Spleen (tissue), 11 donors: ENCODE measurements around the gene CTSZ. TPM values are rescaled to one million over a fixed set of nuclear protein-coding genes. Genes with fewer than 3 reads are reported as not detected.
"Not testable (repeated sequence)": the region's sequence is repeated elsewhere in the genome, so short reads cannot be mapped to it uniquely, and the experiment has no call there.

Source experiments
- DNase-seq: peaks from one replicate; pipeline ENCODE4 v3.0.0-alpha.2; 2020
- H3K27ac ChIP-seq, 8 donors: fragments of 200-600 bp; sonication (generic) in 7 of 8; 1 replicate in 4 of 8; 2 replicates in 4 of 8; pipeline versions ENCODE4 v1.5.0 to v1.8.0; 2016 to 2021; ENCODE audit warnings: inconsistent platforms in 4 of 8, mild to moderate bottlenecking in 4 of 8, moderate library complexity in 1 of 8
- H3K27me3 ChIP-seq, 7 donors: fragments of 200-600 bp; sonication (generic) in 6 of 7; replicated peaks in 1 of 7; 1 replicate in 4 of 7; 2 replicates in 3 of 7; pipeline versions ENCODE4 v1.5.0 to v1.8.0; 2016 to 2021; ENCODE audit warnings: inconsistent platforms in 3 of 7, mild to moderate bottlenecking in 1 of 7
- H3K36me3 ChIP-seq, 6 donors: fragments of 200-600 bp; sonication (generic) in 5 of 6; 1 replicate in 4 of 6; 2 replicates in 2 of 6; pipeline versions ENCODE4 v1.5.0 to v1.8.0; 2016 to 2021; ENCODE audit warnings: inconsistent platforms in 2 of 6
- H3K4me1 ChIP-seq, 6 donors: fragments of 200-600 bp; sonication (generic) in 5 of 6; 1 replicate in 3 of 6; 2 replicates in 3 of 6; pipeline versions ENCODE4 v1.5.0 to v1.8.0; 2016 to 2021; ENCODE audit warnings: inconsistent platforms in 3 of 6
- H3K4me3 ChIP-seq, 8 donors: fragments of 200-600 bp; sonication (generic) in 7 of 8; 1 replicate in 4 of 8; 2 replicates in 4 of 8; pipeline versions ENCODE4 v1.5.0 to v1.8.0; 2016 to 2021; ENCODE audit warnings: inconsistent platforms in 4 of 8, mild to moderate bottlenecking in 4 of 8, moderate library complexity in 2 of 8
- H3K9me3 ChIP-seq, 8 donors: fragments of 200-600 bp; sonication (generic) in 7 of 8; 1 replicate in 4 of 8; 2 replicates in 4 of 8; pipeline versions ENCODE4 v1.5.0 to v1.8.0; 2016 to 2021; ENCODE audit warnings: inconsistent platforms in 4 of 8
- CTCF ChIP-seq, 11 experiments: fragments of 200-600 bp in 7 of 11; fragments of 450-650 bp in 4 of 11; sonication (generic) in 4 of 11; IDR thresholded peaks in 8 of 11; conservative IDR thresholded peaks in 3 of 11; 1 replicate in 7 of 11; 2 replicates in 4 of 11; pipeline versions ENCODE4 v1.4.0 to v1.8.0; 2016 to 2021; ENCODE audit warnings: antibody characterized with exemption in 11 of 11, inconsistent platforms in 4 of 11, mild to moderate bottlenecking in 1 of 11
- POLR2A ChIP-seq, 3 donors: fragments of 450-650 bp; IDR thresholded peaks; one replicate each; pipeline ENCODE4 v1.5.1; 2017; ENCODE audit warnings: antibody characterized with exemption in 3 of 3, mild to moderate bottlenecking in 1 of 3
- POLR2AphosphoS5 ChIP-seq, 3 donors: sonication (generic); formaldehyde crosslinking; IDR thresholded peaks; one replicate each; pipeline ENCODE4 v1.5.1; 2017; ENCODE audit warnings: antibody characterized with exemption in 3 of 3
- WGBS, 5 donors: extraction: QIAGEN DNeasy Blood & Tissue Kit in 3 of 5; methylation state at CpG; one replicate each; pipeline versions ENCODE4 v1.1.5 to v1.1.7; 2013 to 2018; 5-methylcytosine and 5-hydroxymethylcytosine counted together
- intact Hi-C: fragments of 100-400 bp; cut with DNase I; formaldehyde crosslinking; loops from one replicate; pipeline ENCODE4 v1.15.0; 2023; ENCODE audit warnings: low total_unique reads
- polyA plus RNA-seq, 3 donors: library from polyadenylated mRNA; stranded (reverse); fragments of 200-250 nt; gene quantifications; one replicate each; pipeline ENCODE4 v1.2.1, GENCODE V29; 2013
- total RNA-seq, 7 donors: library from RNA; depleted of rRNA in 3 of 7; stranded (reverse); fragments of >200 nt in 3 of 7; fragmentation: NEBNext Ultra II Directional in 4 of 7; extraction: Animal tissue kit (Norgen Biotek cat#: 25700) in 4 of 7; gene quantifications; one replicate each; pipeline versions ENCODE4 v1.1.0 to v1.2.1, GENCODE V29; 2016 to 2021
- donor health status: healthy with polysubstance abuse.
- donor health status: DM: no; HTN: no; CAD: no; lungs with moderate emphysema.
- donor health status: DM: no; HTN: no; CAD: no.
- donor health status: Bipolar disorder and iron deficiency.
- donor health status: healthy.
- donor health status: DM: no; HTN: no; CAD: no.
- donor health status: DM: yes; HTN: yes; CAD: no.

CTSZ gene
- total and polyA plus RNA-seq, 10 donors = 198 to 286 (median 230) TPM

GRCh38 chr20:58956078-58956477 is 51.0 kb downstream of the CTSZ start:
- no peaks in the 10 kb centered on the region for H3K27me3 ChIP-seq
- no peak overlapping the region for H3K27ac ChIP-seq
- 61 to 93% (median 76%) methylated on average over 8 of the region's 8 CpGs for WGBS, 5 donors
- H3K9me3 ChIP-seq = no peaks in the 10 kb centered on the region
- H3K4me3 ChIP-seq = no peak overlapping the region
- no peaks in the 10 kb centered on the region for H3K36me3 ChIP-seq
- H3K4me1 ChIP-seq = no peaks in the 10 kb centered on the region
- DNase-seq = no peak
- no peak for TF ChIP-seq CTCF (IDR thresholded peaks at IDR 0.05 in 8 of 11, conservative IDR thresholded peaks at IDR 0.05 in 3 of 11)
- intact Hi-C loops = no loop called here

- DNase-seq = no peak
- no peaks in the 10 kb centered on the region for H3K36me3 ChIP-seq
- H3K27me3 ChIP-seq = no peaks in the 10 kb centered on the region
- intact Hi-C loops = no loop called here
- H3K27ac ChIP-seq = no peak overlapping the region
- H3K4me1 ChIP-seq = no peaks in the 10 kb centered on the region
- H3K9me3 ChIP-seq = no peaks in the 10 kb centered on the region
- TF ChIP-seq POLR2AphosphoS5 (IDR thresholded peaks at IDR 0.05) = no peak
- no peak overlapping the region for H3K4me3 ChIP-seq
Measured at GRCh38 chr20:58953050-58953449, 54.0 kb downstream of the CTSZ start.

GRCh38 chr20:58950603-58951002 is 56.5 kb downstream of the CTSZ start:
- Histone ChIP-seq H3K4me1 (peaks cover 0 to 6% (median 0%) of the 10 kb centered on the region in 6 donors), H3K4me3 (no peak overlapping the region), H3K27ac (no peak overlapping the region), H3K27me3 (no peaks in the 10 kb centered on the region), H3K9me3 (no peaks in the 10 kb centered on the region), H3K36me3 (no peaks in the 10 kb centered on the region)
- 81 to 91% (median 90%) methylated on average over 5 of the region's 5 CpGs for WGBS, 5 donors
- intact Hi-C loops = no loop called here
- no peak for TF ChIP-seq POLR2AphosphoS5 (IDR thresholded peaks at IDR 0.05)
- TF ChIP-seq CTCF (IDR thresholded peaks at IDR 0.05 in 8 of 11, conservative IDR thresholded peaks at IDR 0.05 in 3 of 11) = no peak
- no peak for TF ChIP-seq POLR2A (IDR thresholded peaks at IDR 0.05)
- no peak for DNase-seq

GRCh38 chr20:58947797-58948388 is 59.2 kb downstream of the CTSZ start:
- H3K9me3 ChIP-seq, H3K27ac ChIP-seq, DNase-seq, H3K4me3 ChIP-seq, H3K4me1 ChIP-seq, intact Hi-C loops, H3K36me3 ChIP-seq, H3K27me3 ChIP-seq: not testable (repeated sequence)
- 82 to 86% (median 82%) methylated on average over 7 of the region's 7 CpGs for WGBS, 5 donors

GRCh38 chr20:58945965-58946631 is 61.0 kb downstream of the CTSZ start:
- Histone ChIP-seq H3K4me1 (peaks cover 0 to 6% (median 0%) of the 10 kb centered on the region in 6 donors), H3K4me3 (no peak overlapping the region), H3K9me3 (no peaks in the 10 kb centered on the region), H3K27ac (no peak overlapping the region), H3K36me3 (no peaks in the 10 kb centered on the region), H3K27me3 (no peaks in the 10 kb centered on the region)
- no peak for TF ChIP-seq CTCF (IDR thresholded peaks at IDR 0.05 in 8 of 11, conservative IDR thresholded peaks at IDR 0.05 in 3 of 11)
- TF ChIP-seq POLR2AphosphoS5 (IDR thresholded peaks at IDR 0.05) = no peak
- no peak for TF ChIP-seq POLR2A (IDR thresholded peaks at IDR 0.05)
- WGBS, 5 donors = 84 to 92% (median 88%) methylated on average over 10 of the region's 10 CpGs
- intact Hi-C loops = no loop called here
- DNase-seq = no peak

Other genes with a start within 250 kb of the CTSZ start
- gene GNAS-AS1, start 156.4 kb downstream of the CTSZ start, total RNA-seq = 1 to 10 TPM in 2 of 7 donors, under 1 TPM in 3, not detected in 2; 0.44 to 1.1 (median 0.70) TPM
- under 1 TPM; 0.18 to 0.32 (median 0.22) TPM for gene GNAS-AS1, start 156.4 kb downstream of the CTSZ start, polyA plus RNA-seq
- gene GNAS, start 154.5 kb downstream of the CTSZ start, total RNA-seq = 100 to 1,000 TPM; 745 to 849 (median 769) TPM
- 100 to 1,000 TPM; 722 to 854 (median 771) TPM for gene GNAS, start 154.5 kb downstream of the CTSZ start, polyA plus RNA-seq
- 10 to 100 TPM; 56.1 to 78.3 (median 61.1) TPM for gene NELFCD, start 26.0 kb downstream of the CTSZ start, total RNA-seq
- 10 to 100 TPM; 38.4 to 58.3 (median 56.9) TPM for gene NELFCD, start 26.0 kb downstream of the CTSZ start, polyA plus RNA-seq
- 10 to 100 TPM; 15.1 to 34.3 (median 26.6) TPM for gene TUBB1, start 12.2 kb upstream of the CTSZ start, total RNA-seq
- 1 to 10 TPM in 1 of 3 donors, under 1 TPM in 2; 0.63 to 1.6 (median 0.93) TPM for gene TUBB1, start 12.2 kb upstream of the CTSZ start, polyA plus RNA-seq
- gene ATP5F1E, start 25.1 kb upstream of the CTSZ start, total RNA-seq = 10 to 100 TPM; 24.2 to 67.9 (median 63.4) TPM
- 10 to 100 TPM; 59.8 to 71.1 (median 69.1) TPM for gene ATP5F1E, start 25.1 kb upstream of the CTSZ start, polyA plus RNA-seq
- gene PRELID3B, start 35.5 kb upstream of the CTSZ start, total RNA-seq = 10 to 100 TPM; 39.3 to 46.8 (median 41.3) TPM
- gene PRELID3B, start 35.5 kb upstream of the CTSZ start, polyA plus RNA-seq = 10 to 100 TPM; 20.6 to 26.8 (median 25.3) TPM
- 10 to 100 TPM in 5 of 7 donors, 1 to 10 TPM in 2; 7.8 to 29.2 (median 14.6) TPM for gene ZNF831, start 156.6 kb upstream of the CTSZ start, total RNA-seq
- 1 to 10 TPM; 1.2 to 3.5 (median 1.7) TPM for gene ZNF831, start 156.6 kb upstream of the CTSZ start, polyA plus RNA-seq